CD4-positive, alpha-beta T cell treated with Interleukin-4 for 4 hours (primary cell): ENCODE measurements around the gene CRPPA.
"Not testable (repeated sequence)": the region's sequence is repeated elsewhere in the genome, so short reads cannot be mapped to it uniquely, and the experiment has no call there.

Experiments
- DNase-seq: peaks from one replicate; pipeline ENCODE4 v3.0.0-alpha.2; 2020

Gene CRPPA

DNA sequence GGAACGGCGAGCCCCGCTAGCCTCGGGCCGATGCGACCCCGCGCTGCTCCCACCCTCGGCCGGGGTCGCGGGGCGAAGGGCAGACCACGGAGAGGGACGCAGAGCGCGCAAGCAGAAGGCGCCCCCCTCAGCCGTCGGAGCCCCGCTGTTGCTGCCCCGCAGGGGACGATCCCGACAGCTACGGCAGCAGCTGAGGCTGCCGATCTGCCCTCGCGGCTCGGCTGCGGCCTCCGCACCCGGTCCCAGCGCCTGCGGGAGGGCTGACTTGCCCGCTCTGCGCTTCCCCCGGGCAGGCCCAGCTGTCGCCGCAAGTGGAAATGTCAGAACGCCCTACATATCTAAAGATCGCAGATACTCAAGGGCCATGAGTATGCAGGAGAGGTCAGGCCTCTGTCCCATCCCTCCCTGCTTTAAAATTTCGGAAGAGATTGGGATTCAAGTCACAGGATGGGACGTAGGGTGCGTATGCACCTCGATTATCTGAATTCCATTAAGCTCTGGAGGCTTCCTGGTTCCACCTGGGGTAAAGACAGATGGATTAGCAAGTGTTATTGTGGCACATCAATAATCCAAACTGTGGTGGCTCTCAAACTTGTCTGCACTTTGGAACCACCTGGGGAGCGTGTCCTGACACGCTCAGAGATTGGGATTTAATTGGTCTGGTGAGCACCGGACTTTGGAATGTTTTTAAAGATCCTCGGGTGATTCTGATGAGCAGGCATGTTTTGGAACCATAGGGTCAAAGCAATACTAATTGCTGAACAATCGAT is at the start of gene CRPPA:
Gene CRPPA (minus strand): TSS at position 206 of the 770 bp plus-strand sequence. CDS start 216 bp downstream, outside the sequence.
- DNase-seq, result peak; percentile 14

DNA sequence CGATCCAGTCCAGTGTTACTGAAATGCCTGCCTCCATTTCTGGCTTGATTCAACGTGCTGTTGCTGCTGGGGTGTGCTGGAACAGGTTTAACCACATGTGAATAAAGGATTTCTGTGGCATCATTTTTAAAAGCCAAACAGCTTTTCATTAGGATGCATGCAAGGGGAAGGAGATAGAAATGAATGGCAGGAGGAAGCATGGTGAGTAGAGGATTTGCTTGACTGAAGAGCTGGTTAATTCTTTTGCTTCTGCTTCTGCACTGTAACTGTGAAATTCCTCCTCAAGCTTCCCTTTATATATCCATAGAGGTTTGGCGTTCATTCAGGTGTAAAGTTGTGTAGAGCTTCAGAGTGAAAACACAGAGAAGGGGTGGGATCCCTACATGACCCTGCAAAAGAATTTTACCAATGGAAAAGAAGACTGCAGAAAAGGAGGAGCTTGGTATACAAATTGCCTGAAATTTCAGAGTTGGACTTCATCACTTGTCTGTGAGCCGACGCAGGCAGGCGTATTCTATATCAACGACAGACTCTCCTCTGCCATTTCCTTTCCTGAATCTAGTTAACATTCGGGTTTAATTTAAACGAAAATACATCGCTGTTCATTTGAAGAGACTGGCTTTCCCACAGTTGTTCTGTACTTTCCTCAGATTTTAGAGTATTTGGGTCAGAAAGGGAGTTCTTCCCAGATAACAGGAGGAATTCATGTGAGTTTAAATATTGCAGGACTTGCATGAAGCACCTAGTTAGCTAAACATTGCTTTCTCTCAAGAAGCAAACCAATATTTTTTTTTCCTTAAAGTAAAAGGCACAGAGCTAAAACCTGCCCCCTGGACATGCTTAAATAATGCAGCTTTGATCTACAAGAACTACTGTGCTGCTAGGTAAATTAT is 44.4 kb upstream of the CRPPA start, which contains the start of gene SOSTDC1:
Gene SOSTDC1 (minus strand): TSS at position 270 of the 893 bp plus-strand sequence. CDS start 70 bp downstream, at position 200.
- no peak for DNase-seq

GRCh38 chr7:16463949-16464715 is 42.8 kb upstream of the CRPPA start:
- DNase-seq, result no peak

- DNase-seq, result no peak
These were observed 42.2 kb upstream of the CRPPA start for GRCh38 chr7:16463520-16463919.

GRCh38 chr7:16462431-16462889 is 41.1 kb upstream of the CRPPA start:
- no peak for DNase-seq

DNA sequence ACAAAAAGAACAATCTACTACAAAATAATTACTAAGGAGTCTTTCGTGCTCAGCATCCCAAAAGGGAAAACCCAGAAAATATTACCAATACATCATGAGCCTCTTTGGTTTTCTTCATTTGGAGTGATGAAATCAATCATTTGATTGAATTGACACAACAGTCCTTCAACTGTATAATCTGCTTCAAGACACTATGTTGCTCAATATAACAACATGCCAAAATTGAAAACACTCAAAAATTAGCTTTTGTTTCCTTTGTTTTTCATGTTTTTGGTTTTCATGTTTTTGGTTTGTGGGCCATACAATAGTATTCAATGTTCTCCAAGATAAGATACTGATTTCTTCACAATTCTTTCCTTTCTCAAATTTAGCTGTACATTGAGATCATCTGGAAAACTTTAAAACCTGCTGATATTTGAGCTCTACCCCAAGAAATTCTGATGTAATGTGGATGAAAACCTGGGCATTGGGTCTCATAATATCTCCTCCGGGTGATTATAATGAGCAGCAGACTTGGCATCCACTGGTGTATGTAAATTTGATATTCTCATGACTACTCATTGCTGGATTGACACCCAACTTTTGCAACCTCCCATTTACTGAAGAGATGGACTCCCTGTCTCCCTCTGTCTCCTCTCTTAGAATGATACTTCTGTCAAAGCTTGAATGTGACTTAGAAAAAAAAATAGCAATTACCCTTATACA is 39.6 kb upstream of the CRPPA start:
- no peak for DNase-seq

GRCh38 chr7:16456303-16456702 is 35.0 kb upstream of the CRPPA start:
- DNase-seq, result not testable (repeated sequence)

- DNase-seq, result no peak
These were observed 34.3 kb upstream of the CRPPA start for GRCh38 chr7:16455591-16455990.

- DNase-seq, result no peak
These were observed 29.0 kb upstream of the CRPPA start for GRCh38 chr7:16450366-16450765.

DNA sequence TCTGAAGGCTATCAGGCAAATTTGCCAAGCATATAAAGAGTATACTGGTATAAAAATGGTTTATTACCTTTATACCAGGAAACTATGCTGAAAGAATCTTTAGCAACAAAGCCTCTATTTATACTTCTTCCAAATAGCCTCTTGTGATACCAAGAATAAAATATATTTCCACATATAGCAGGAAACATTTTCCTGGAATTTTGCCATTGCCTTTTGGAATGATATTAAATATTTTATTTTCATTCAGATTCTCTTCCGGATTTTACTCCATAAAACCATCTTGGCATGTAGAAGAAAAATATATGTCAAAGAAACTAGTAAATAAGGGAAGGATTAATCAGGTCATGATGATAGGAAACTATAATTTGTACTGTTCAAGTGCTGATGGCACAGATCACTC is 26.5 kb upstream of the CRPPA start:
- no peak for DNase-seq

DNA sequence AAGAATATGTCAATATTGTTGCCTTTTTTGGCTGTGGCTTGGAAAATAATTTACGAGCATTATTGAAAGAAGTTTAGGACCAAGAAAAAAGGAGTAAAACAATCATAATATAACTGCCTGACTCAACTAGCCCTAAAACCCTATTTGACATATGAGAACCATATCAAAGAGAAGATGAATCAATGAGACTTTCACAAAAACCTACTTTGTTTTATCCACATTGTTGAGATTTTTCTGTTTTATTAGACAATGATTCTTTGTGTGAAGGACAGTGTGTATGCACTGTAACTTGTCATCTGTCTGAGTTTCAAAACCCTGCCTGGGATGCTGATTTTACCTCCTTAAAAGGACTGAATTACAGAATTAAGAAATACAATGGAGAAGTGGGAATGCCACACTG is 25.2 kb upstream of the CRPPA start:
- no peak for DNase-seq

DNA sequence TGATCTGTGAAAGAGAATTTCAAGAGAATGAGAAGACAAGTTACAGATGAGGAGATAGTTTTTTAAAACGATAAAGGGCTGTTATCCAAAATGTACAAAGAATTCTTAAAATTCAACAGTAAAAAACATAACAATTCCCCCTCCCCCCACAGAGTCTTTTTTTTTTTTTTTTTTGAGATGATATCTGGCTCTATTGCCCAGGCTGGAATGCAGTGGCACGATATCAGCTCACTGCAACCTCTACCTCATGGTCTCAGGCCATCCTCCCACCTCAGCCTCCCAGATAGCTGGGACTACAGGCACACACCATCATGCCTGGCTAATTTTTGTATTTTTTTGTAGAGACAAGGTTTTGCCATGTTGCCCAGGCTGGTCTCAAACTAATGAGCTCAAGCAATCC is 22.5 kb upstream of the CRPPA start:
- not testable (repeated sequence) for DNase-seq

DNA sequence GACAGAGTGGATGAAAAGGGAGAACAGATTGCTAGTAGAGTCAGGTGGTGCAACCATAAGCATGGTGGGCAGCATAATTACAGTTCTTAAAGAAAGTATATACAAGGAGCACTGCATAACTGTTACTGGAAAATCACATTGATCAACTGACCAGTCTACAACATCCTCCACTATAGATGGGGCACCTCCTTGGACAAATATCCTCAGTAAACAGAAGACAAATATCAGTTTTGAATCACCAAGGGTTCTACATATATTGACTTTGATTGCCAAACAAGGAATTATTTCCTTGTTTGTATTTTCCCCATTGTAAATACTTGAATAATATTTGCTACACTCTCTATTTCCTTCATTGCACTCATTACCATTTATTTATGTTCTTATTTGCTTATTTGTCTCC is 17.6 kb upstream of the CRPPA start:
- no peak for DNase-seq

- DNase-seq, result no peak
These were observed 15.0 kb upstream of the CRPPA start for GRCh38 chr7:16436306-16436705.

- DNase-seq, result no peak
These were observed 12.3 kb upstream of the CRPPA start for GRCh38 chr7:16433568-16434122.

GRCh38 chr7:16432425-16432731 is 11.0 kb upstream of the CRPPA start:
- no peak for DNase-seq

- DNase-seq, result peak; percentile 30
These were observed 10.5 kb upstream of the CRPPA start for GRCh38 chr7:16431646-16432424.

DNA sequence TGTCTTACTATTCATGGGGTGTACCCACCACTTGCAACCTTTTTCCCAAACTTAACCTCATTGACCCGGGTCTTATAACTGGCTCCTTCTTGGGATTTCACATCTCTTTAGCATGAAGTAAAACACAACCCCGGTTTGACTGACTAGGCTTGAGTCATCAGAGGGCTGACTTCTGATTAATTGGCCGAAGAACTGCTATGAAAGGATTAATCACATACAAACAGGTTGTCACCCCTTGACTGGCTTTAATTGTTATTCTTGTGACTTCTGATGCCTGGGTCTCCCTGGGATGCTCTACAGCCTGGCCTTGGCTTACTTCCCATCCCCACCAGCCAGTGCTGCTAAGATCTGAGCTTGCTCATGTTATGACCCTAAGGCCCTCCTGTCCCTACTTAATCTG is 8.8 kb upstream of the CRPPA start:
- DNase-seq, result no peak

- DNase-seq, result no peak
These were observed 7.3 kb upstream of the CRPPA start for GRCh38 chr7:16428672-16429071.

DNA sequence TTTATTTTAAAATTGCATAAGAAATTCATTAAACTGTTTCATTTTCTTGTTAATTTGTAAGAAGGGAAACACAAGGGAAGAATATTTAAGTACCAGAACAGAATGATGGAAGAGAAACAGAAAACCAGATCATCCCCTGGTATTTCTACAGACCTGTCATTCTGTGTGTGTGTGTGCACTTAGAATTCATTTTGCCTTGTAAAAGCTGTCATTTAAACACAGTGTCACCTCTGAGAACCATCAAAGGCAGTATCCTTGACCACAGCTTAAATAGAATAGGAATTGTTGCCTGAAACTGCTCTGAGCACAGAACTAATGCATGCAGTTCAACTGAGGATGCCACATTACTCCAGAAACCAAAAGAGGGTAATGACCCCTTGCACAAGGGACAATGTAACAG is 6.8 kb upstream of the CRPPA start:
- DNase-seq, result no peak

DNA sequence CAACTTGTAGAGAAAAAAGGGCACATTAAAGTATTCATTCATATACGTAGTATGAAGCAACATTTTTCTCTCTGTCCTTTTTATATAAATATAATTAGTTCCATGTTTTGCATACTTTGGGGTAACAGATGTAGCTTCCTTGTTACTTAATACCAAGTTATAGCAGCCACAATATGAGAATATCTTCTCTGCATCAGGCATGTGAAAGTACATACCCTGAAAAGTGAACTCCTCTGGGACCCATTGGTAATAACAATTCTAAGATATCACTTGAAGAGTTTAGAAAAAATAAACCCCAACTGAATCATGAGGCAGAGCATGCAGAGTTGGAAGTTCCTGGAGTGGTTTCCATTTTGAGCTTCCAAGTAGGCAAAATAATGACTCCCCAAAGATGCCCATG is 2.4 kb upstream of the CRPPA start:
- DNase-seq, result no peak
